ENCODE results near the gene DENND1A.

DNA sequence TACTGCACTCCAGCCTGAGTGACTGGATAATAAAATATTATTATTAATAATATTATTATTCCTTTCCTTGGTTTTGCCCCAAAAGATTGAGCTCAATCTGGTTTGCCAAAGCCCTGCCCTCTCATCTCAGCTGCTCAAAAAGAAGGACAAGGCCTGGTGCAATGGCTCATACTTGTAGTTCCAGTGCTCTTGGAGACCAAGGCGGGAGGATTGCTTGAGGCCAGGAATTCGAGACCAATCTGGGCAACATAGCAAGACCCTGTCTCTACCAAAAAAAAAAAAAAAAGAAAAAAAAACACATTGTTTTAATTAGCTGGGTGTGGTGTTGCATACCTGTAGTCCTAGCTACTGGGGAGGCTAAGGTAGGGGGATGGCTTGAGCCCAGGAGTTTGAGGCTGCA lies 13.7 kb upstream of the DENND1A start:
- no peak for TF ChIP-seq EZH2 (IDR thresholded peaks at IDR 0.05)
- TF ChIP-seq FOXP2 (optimal IDR thresholded peaks at IDR 0.05; ENCODE audit: control extremely low read depth, extremely low read length, insufficient read depth), result no peak
- TF ChIP-seq POLR2AphosphoS5 (IDR thresholded peaks at IDR 0.05; ENCODE audit: borderline replicate concordance, low read depth, low read length), result no peak
